NT2/D1 (cell line): ENCODE data around the gene L3MBTL4.

Experiments used
- SUZ12 ChIP-seq: IDR thresholded peaks from 2 replicates; pipeline ENCODE4 v1.6.1; 2011; ENCODE audit not compliant: insufficient read length, insufficient read depth; ENCODE audit errors: extremely low read depth
- YY1 ChIP-seq: IDR thresholded peaks from 2 replicates; pipeline ENCODE4 v1.6.1; 2011; ENCODE audit not compliant: insufficient read length, insufficient read depth
- ZNF274 ChIP-seq: IDR thresholded peaks from 2 replicates; pipeline ENCODE4 v1.6.1; 2011; ENCODE audit warnings: mild to moderate bottlenecking, low read depth, low read length

- TF ChIP-seq ZNF274 (no peak), YY1 (no peak), SUZ12 (no peak)
Measured at GRCh38 chr18:5986257-5986931, 428.3 kb downstream of the L3MBTL4 start.
